SK-N-MC (cell line): ENCODE results near the gene FBXL7.

Experiments
- EZH2 ChIP-seq: fragments of 200-600 bp; sonication (generic); IDR thresholded peaks from one replicate; pipeline ENCODE4 v1.6.1; 2017; ENCODE audit warnings: antibody characterized with exemption
- FOXP2 ChIP-seq: optimal IDR thresholded peaks from 2 replicates; pipeline ENCODE3; 2011; ENCODE audit warnings: mild to moderate bottlenecking, moderate library complexity; ENCODE audit not compliant: insufficient read depth; ENCODE audit errors: extremely low read length, control extremely low read depth
- POLR2AphosphoS5 ChIP-seq: IDR thresholded peaks from 2 replicates; pipeline ENCODE4 v1.6.1; 2012; ENCODE audit warnings: mild to moderate bottlenecking, low read depth, low read length, borderline replicate concordance

DNA sequence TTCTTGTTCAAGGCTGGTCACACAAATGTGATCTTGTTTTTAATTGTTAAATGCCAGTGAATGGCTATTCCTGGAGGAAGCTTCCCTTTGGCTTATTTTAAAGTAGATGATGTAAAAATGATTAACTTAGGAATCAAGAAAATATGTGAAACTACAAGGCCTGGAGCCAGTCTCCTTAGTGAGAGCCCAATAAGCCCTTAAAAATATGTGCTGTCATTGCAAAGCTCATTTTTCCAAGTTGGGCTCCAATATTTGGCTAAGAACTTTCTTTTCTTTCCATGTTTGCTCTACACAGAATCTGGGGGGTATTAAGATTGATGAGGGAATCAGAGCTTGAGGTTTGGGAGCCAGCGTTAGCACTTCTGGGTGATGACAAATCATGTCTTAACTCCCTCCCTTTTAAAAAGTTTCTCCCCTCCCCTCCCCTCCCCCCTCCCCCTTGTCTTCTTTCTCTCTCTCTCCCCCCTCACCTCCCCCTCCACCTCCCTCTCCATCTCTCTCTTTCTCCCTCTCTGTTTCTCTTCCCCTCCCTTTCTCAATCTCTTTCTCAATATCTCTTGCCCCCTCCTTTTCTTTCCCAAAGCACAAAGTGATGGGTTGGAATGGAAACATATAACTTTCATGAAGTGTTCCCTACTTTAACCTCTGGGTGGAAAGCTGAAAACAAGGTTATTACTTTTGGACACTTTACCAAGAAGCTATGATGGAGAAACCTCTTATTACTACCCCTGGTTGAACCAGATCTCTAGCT lies 86.0 kb downstream of the FBXL7 start:
- no peak for TF ChIP-seq POLR2AphosphoS5
- no peak for TF ChIP-seq EZH2
- no peak for TF ChIP-seq FOXP2
